ENCODE results near the gene IRAK1.

The IRAK1 gene

DNA sequence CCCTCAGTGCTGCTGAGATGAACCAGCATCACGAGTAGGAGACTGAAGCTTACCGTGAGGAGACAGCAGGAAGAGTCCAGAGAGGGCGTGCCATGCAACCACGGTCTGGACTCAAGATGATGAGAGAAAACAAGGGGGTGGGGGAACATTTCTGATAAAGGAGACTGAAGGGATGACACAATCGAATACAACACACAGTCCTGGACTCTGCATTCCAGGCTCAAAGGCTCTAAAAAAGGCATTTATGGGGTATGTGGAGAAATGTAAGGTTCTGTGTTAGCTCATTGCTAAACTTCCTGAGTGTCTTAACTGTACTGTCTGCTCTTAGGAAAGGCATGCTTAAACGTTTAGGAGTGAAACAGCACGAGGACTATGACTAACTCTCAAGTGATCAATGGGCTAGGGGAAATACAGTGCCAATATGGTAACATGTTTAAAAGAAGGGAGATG lies 20.6 kb upstream of the IRAK1 start:
- DNase-seq: peak; percentile 84 to 96

- no peak for DNase-seq
These were observed 19.9 kb upstream of the IRAK1 start for GRCh38 chrX:154039577-154039976.

DNA sequence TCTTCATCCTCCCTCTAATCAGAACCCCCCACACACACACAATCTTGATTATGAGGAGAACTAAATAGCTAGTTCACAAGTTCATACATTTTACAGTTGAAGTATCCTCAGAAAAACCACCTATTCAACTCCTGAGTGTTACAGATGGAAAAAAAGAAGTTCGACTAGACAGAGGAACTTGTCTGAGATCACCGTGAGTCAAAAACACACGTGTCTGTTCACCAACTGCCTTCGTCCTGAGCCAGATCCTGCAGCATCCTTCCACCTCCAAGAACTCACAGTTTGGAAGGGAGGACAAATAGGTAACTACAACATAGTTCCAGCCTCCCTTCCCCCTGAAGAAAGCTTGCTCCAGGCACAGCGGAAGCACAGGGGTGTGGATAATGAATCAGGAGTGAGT lies 19.0 kb upstream of the IRAK1 start:
- peak; percentile 37 to 48 for DNase-seq

GRCh38 chrX:154037754-154038153 lies 18.1 kb upstream of the IRAK1 start:
- no peak for DNase-seq

DNA sequence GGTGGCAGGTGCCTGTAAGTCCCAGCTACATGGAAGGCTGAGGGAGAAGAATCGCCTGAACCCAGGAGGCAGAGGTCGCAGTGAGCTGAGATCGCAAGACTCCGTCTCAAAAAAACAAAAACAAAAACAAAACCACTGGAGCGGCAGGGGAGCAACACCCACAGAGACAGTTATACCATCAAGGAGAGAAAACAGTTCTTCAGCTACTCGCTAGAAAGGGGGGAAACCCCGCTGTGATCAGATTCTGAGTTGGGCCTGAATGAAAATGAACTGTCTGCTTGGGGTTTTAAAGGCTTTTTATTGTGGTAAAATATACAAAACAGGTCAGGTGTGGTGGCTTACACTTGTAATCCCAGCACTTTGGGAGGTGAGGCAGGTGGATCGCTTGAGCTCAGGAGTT lies 16.8 kb upstream of the IRAK1 start:
- no peak for DNase-seq

- no peak for DNase-seq
These were observed 14.1 kb upstream of the IRAK1 start for GRCh38 chrX:154033848-154034247.

- DNase-seq: no peak
These were observed 13.0 kb upstream of the IRAK1 start for GRCh38 chrX:154032653-154033052.

- no peak for DNase-seq
These were observed 12.5 kb upstream of the IRAK1 start for GRCh38 chrX:154032160-154032559.

GRCh38 chrX:154030715-154031305 lies 11.1 kb upstream of the IRAK1 start:
- DNase-seq: no peak

DNA sequence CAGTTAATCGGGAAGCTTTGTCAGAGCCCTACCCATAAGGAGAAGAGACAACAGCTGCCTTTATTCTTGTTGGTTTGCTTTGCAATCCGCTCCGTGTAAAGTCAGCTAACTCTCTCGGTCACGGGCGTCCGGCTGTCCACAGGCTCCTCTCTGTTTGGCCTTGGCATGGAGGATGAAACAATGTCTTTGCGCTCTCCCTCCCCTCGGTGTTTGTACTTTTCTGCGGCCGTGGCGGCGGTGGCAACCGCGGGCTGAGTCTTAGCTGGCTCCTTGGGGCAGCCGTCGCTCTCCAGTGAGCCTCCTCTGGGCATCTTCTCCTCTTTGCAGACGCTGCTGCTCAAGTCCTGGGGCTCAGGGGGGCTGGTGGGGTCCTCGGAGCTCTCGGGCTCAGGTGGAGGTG lies 10.6 kb upstream of the IRAK1 start:
- no peak for DNase-seq

DNA sequence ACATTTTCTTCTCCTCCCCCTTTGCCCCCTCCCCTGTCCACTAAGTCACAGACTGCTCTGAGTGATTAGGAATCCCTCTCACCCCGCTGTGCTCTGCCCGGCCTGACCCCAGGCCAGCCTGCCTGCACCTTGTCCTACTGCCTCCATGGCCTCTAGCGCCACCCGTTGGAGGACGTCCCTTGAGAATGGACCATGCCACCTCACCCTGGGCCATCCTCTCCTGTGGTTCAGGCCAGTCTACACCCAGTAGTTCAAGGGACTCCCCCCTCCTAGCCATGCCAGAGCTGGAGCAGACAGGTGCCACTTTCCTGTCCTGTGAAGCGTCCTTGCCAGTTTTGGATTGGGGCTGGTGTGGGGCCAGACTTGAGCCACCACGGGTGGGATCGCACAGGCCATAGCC lies 9.7 kb upstream of the IRAK1 start:
- DNase-seq: no peak

DNA sequence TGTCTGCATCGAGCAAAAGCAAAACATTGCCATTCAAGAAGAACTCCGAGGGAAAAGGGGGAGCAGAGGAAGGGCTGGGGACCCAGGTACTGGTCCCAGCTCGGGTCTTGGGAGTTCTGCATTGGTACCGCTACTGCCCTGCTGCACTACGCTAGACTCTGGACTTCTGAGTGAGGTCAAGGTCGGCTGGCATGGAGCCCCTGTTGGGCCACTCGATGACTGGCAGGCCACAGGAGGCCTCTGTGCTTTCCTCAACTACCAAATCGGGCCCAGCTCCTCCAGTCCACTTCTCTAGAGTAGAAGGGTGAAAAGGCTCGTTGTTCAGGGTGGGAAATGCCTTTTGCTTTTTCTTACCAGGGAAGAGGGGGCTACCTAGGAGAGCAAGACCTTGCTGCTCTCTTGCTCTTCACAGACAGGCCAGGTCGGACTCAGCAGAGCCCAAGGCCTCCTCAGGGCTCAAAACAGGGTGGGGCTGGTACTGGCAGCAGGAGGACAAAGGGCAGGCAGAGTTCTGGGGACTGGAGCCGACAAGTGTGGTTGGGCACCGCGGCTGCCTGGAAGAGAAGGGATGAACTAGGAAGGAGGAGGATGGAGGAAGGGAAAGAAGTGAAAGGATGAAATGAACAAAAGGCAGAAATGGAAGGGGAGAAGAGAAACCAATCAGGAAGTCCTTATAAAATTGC lies 8.9 kb upstream of the IRAK1 start:
- DNase-seq: no peak

DNA sequence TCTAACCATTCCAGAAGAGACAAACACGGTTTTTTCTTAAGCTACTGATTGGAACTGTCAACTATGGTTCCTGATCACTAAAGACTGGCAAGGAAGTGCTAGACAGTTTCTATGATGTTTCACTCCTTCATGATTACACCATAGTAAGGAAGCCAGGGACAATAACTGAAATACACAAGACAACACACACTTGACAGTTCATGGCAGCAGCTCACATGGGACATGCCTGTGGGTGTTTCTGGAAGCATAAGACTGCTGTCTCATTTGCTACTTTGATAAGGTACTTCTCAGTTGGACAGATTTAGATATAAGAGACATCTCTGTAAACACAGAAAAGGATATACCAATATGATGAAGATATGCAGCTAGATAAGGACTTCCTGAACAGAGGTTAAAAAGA lies 8.3 kb upstream of the IRAK1 start:
- peak in 1 of 2 donors; percentile 62 for DNase-seq

- no peak for DNase-seq
These were observed 7.3 kb upstream of the IRAK1 start for GRCh38 chrX:154027022-154027402.

GRCh38 chrX:154026136-154027021 lies 6.7 kb upstream of the IRAK1 start:
- DNase-seq: no peak

GRCh38 chrX:154025230-154025629 lies 5.5 kb upstream of the IRAK1 start:
- no peak for DNase-seq

DNA sequence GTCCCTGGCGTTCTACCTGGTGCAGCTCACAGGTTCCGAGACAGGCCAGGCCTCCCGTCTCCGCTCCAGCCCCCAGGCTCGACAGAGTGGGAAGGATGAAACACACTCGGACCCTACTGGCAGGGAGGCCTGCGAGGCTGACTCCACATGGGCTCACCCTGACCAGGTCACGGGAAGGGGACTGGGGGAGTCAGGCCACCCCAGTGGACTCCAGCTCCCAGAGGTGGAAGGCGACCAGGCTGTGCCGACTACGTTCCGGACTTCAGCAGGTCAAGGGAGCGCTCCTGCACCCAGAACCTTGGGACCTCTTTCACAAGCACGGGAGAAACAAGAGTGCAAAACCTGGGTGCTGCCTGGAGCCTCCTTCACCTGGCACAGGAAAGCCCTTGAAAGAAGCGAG lies 4.6 kb upstream of the IRAK1 start:
- DNase-seq: no peak

- no peak for DNase-seq
These were observed 3.7 kb upstream of the IRAK1 start for GRCh38 chrX:154023276-154024000.

- DNase-seq: no peak
These were observed 2.4 kb upstream of the IRAK1 start for GRCh38 chrX:154022108-154022507.

- peak; percentile 39 to 68 for DNase-seq
These were observed 1.5 kb upstream of the IRAK1 start for GRCh38 chrX:154021131-154021611.

GRCh38 chrX:154020536-154021115 lies 924 bp upstream of the IRAK1 start:
- DNase-seq: peak; percentile 66 to 76

- no peak for DNase-seq
These were observed 561 bp downstream of the IRAK1 start for GRCh38 chrX:154019061-154019621.
